Measurements from ENCODE around the gene KBTBD12.

- TF ChIP-seq CTCF (IDR thresholded peaks at IDR 0.05) (no peak), POLR2AphosphoS5 (IDR thresholded peaks at IDR 0.05) (no peak)
Measured at GRCh38 chr3:127997961-127998360, 82.9 kb downstream of the KBTBD12 start.
